ENCODE measurements around the gene MUC5B. TPM values are rescaled to one million over a fixed set of nuclear protein-coding genes. Genes with fewer than 3 reads are reported as not detected.

The MUC5B gene
- total RNA-seq, 1 donor from 2014 or later, result not detected

- no peak overlapping the region for H3K4me3 ChIP-seq
- no peak for TF ChIP-seq CTCF (IDR thresholded peaks at IDR 0.05; ENCODE audit: borderline replicate concordance)
- intact Hi-C loops (cut with micrococcal nuclease), result no loop called here
- peak; percentile 9 for DNase-seq
- H3K27me3 ChIP-seq (ENCODE audit: low read depth), result peaks cover 86% of the 10 kb centered on the region
- no peaks in the 10 kb centered on the region for H3K9me3 ChIP-seq (replicated peaks)
- no peaks in the 10 kb centered on the region for H3K36me3 ChIP-seq
- H3K4me1 ChIP-seq, result no peaks in the 10 kb centered on the region
- no peak overlapping the region for H3K27ac ChIP-seq (replicated peaks)
Measured at GRCh38 chr11:1195682-1196515, 27.0 kb upstream of the MUC5B start.

- Histone ChIP-seq H3K4me3 (no peak overlapping the region), H3K36me3 (no peaks in the 10 kb centered on the region), H3K27ac (replicated peaks) (no peak overlapping the region), H3K27me3 (ENCODE audit: low read depth) (peaks cover 90% of the 10 kb centered on the region), H3K4me1 (no peaks in the 10 kb centered on the region), H3K9me3 (replicated peaks) (no peaks in the 10 kb centered on the region)
- intact Hi-C loops (cut with micrococcal nuclease), result no loop called here
- DNase-seq, result peak; percentile 11
- no peak for TF ChIP-seq CTCF (IDR thresholded peaks at IDR 0.05; ENCODE audit: borderline replicate concordance)
Measured at GRCh38 chr11:1196516-1197391, 26.1 kb upstream of the MUC5B start.

- intact Hi-C loops (cut with micrococcal nuclease), result no loop called here
- H3K36me3 ChIP-seq, result no peaks in the 10 kb centered on the region
- H3K27me3 ChIP-seq (ENCODE audit: low read depth), result peaks cover 90% of the 10 kb centered on the region
- H3K9me3 ChIP-seq (replicated peaks), result no peaks in the 10 kb centered on the region
- H3K4me1 ChIP-seq, result no peaks in the 10 kb centered on the region
- DNase-seq, result peak; percentile 10
- TF ChIP-seq CTCF (IDR thresholded peaks at IDR 0.05; ENCODE audit: borderline replicate concordance), result no peak
- H3K4me3 ChIP-seq, result no peak overlapping the region
- no peak overlapping the region for H3K27ac ChIP-seq (replicated peaks)
Measured at GRCh38 chr11:1197431-1197885, 25.4 kb upstream of the MUC5B start.

- TF ChIP-seq CTCF (IDR thresholded peaks at IDR 0.05; ENCODE audit: borderline replicate concordance), result no peak
- intact Hi-C loops (cut with micrococcal nuclease), result no loop called here
- Histone ChIP-seq H3K4me3 (no peak overlapping the region), H3K27ac (replicated peaks) (no peak overlapping the region), H3K27me3 (ENCODE audit: low read depth) (peaks cover 89% of the 10 kb centered on the region), H3K4me1 (peaks cover 4% of the 10 kb centered on the region), H3K9me3 (replicated peaks) (no peaks in the 10 kb centered on the region), H3K36me3 (no peaks in the 10 kb centered on the region)
- no peak for DNase-seq
Measured at GRCh38 chr11:1197886-1198560, 24.8 kb upstream of the MUC5B start.

GRCh38 chr11:1198561-1199240, 24.2 kb upstream of the MUC5B start:
- no peak for TF ChIP-seq CTCF (IDR thresholded peaks at IDR 0.05; ENCODE audit: borderline replicate concordance)
- Histone ChIP-seq H3K4me1 (peaks cover 7% of the 10 kb centered on the region), H3K4me3 (no peak overlapping the region), H3K27me3 (ENCODE audit: low read depth) (peaks cover 88% of the 10 kb centered on the region), H3K27ac (replicated peaks) (no peak overlapping the region), H3K36me3 (no peaks in the 10 kb centered on the region), H3K9me3 (replicated peaks) (no peaks in the 10 kb centered on the region)
- intact Hi-C loops (cut with micrococcal nuclease), result no loop called here
- DNase-seq, result peak; percentile 9
